Activated naive CD4-positive, alpha-beta T cell treated with anti-CD3 and anti-CD28 coated beads, Interleukin-2, amount 10 ng/mL, durations not matched to agents 5 hours and 36 hours (primary cell): ENCODE results near the gene LAYN. TPM values are rescaled to one million over a fixed set of nuclear protein-coding genes. Genes with fewer than 3 reads are reported as not detected.

Source experiments
- microRNA-seq: library from miRNA; unstranded; fragments of <30 nt; microRNA quantifications from one replicate; pipeline ENCODE4 v1.2.0, GENCODE V29; 2022; ENCODE audit warnings: borderline microRNAs expressed, borderline replicate concordance
- total RNA-seq, 2 experiments: library from RNA; stranded (reverse); gene quantifications; one replicate each; pipeline ENCODE4 v1.2.3, GENCODE V29; 2021

Gene LAYN
- total RNA-seq: 1 to 10 TPM in 1 of 2 experiments, under 1 TPM in 1; 0.91 to 1.3 TPM

GRCh38 chr11:111540114-111540936 is at the start of gene LAYN:
TSS of gene LAYN (plus strand) at chr11:111540720. CDS start at chr11:111540844, 124 bp downstream.

GRCh38 chr11:111512296-111513239 is 28.0 kb upstream of the LAYN start, which contains the start of gene BTG4:
TSS of gene BTG4 (minus strand) at chr11:111512386. CDS start at chr11:111498776, 13,610 bp downstream.

GRCh38 chr11:111514216-111515031 is 26.1 kb upstream of the LAYN start, which contains the start of gene HOATZ:
TSS of gene HOATZ (plus strand) at chr11:111514778. CDS start at chr11:111514785, 7 bp downstream.

GRCh38 chr11:111601979-111602864 is 61.7 kb downstream of the LAYN start, which contains the start of gene SIK2:
TSS of gene SIK2 (plus strand) at chr11:111602449. CDS start at chr11:111602564, 115 bp downstream.

Small RNA genes within 50 kb of the gene (microRNA-seq; reads per million reads assigned to microRNA genes)
- gene MIR34B: not detected
- 1.9 reads per million for gene MIR34C

Other genes with a start within 250 kb of the LAYN start
- not detected for gene POU2AF3, start 242.2 kb upstream of the LAYN start, total RNA-seq
- gene POU2AF1, start 161.4 kb upstream of the LAYN start, total RNA-seq: 1 to 10 TPM; 1.6 to 2.2 TPM
- not detected for gene BTG4, start 28.3 kb upstream of the LAYN start, total RNA-seq
- not detected for gene HOATZ, start 25.9 kb upstream of the LAYN start, total RNA-seq
- gene SIK2, start 61.7 kb downstream of the LAYN start, total RNA-seq: 1 to 10 TPM; 7.3 to 7.8 TPM
- gene PPP2R1B, start 225.7 kb downstream of the LAYN start, total RNA-seq: 10 to 100 TPM; 40.8 to 42.5 TPM